ENCODE results near the gene OR10Z1. TPM values are rescaled to one million over a fixed set of nuclear protein-coding genes. Genes with fewer than 3 reads are reported as not detected.

OR10Z1 gene
- total and polyA plus RNA-seq, 2 of the 13 experiments (the other 11 are each of a cell fraction or from before 2014, with no cell fraction given), result not detected

DNA sequence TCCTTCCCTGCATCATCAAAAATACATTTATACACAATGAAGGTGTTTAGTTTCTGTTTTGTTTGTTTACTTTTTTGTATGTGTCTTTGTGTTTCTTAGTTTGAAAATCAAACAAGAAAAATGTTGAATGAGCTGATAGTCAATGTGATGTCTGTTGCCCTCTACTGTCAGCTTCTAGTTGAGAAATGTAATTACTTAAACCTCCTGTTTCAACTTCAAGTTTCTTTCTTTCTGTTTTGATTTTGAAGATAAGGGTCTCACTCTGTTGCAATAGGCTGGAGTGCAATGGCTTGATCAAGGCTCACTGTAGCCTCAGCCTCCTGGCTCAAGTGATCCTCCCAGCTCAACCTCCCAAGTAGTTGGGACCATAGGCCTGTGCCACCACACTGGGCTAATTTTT lies 44.0 kb downstream of the OR10Z1 start (continued):
- TF ChIP-seq, protein P1, sequence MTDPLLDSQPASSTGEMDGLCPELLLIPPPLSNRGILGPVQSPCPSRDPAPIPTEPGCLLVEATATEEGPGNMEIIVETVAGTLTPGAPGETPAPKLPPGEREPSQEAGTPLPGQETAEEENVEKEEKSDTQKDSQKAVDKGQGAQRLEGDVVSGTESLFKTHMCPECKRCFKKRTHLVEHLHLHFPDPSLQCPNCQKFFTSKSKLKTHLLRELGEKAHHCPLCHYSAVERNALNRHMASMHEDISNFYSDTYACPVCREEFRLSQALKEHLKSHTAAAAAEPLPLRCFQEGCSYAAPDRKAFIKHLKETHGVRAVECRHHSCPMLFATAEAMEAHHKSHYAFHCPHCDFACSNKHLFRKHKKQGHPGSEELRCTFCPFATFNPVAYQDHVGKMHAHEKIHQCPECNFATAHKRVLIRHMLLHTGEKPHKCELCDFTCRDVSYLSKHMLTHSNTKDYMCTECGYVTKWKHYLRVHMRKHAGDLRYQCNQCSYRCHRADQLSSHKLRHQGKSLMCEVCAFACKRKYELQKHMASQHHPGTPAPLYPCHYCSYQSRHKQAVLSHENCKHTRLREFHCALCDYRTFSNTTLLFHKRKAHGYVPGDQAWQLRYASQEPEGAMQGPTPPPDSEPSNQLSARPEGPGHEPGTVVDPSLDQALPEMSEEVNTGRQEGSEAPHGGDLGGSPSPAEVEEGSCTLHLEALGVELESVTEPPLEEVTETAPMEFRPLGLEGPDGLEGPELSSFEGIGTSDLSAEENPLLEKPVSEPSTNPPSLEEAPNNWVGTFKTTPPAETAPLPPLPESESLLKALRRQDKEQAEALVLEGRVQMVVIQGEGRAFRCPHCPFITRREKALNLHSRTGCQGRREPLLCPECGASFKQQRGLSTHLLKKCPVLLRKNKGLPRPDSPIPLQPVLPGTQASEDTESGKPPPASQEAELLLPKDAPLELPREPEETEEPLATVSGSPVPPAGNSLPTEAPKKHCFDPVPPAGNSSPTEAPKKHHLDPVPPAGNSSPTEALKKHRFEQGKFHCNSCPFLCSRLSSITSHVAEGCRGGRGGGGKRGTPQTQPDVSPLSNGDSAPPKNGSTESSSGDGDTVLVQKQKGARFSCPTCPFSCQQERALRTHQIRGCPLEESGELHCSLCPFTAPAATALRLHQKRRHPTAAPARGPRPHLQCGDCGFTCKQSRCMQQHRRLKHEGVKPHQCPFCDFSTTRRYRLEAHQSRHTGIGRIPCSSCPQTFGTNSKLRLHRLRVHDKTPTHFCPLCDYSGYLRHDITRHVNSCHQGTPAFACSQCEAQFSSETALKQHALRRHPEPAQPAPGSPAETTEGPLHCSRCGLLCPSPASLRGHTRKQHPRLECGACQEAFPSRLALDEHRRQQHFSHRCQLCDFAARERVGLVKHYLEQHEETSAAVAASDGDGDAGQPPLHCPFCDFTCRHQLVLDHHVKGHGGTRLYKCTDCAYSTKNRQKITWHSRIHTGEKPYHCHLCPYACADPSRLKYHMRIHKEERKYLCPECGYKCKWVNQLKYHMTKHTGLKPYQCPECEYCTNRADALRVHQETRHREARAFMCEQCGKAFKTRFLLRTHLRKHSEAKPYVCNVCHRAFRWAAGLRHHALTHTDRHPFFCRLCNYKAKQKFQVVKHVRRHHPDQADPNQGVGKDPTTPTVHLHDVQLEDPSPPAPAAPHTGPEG (CRISPR knock-in tag; IDR thresholded peaks at IDR 0.05), result no peak
- TF ChIP-seq KDM5A (IDR thresholded peaks at IDR 0.05; ENCODE audit: borderline replicate concordance, low read length) (no peak), PPARG (CRISPR knock-in tag; conservative IDR thresholded peaks at IDR 0.05) (no peak)

DNA sequence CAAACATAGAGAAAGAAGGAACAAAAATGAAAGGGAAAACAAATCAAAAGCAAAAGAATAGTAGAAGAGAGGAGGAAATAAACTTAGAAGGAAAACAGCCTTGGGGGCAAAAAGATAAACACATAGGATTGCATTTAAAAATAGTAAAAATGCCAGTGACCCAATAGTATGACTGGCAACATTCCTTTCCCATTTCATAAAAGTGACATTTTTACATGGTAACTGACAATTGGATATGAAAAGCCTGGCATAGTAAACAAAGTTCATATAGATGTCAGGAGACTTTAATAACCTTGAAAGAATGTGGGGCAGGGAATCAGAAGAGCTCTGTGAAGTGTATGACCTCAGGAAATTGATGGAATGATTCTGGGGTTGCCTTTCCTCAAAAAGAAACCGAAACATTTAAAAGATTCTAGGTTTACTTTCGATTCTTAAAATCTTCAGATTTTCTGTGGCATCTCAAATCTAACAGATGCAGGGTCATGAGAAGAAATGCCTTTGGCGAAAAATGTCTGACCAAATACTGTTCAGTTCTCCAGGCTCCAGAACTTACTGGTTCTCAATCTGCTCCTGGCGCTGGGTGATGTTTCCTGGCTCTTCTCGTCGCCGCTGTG lies 47.8 kb downstream of the OR10Z1 start:
- Histone ChIP-seq H3K4me3 (replicated peaks in 1 of 3; ENCODE audit: insufficient read depth in 1 of 3, low read depth in 2 of 3, low read length in 3 of 3) (no peak overlapping the region), H3K4me1 (ENCODE audit: insufficient read depth, low read length) (no peaks in the 10 kb centered on the region), H3K27me3 (ENCODE audit: control insufficient read depth in 1 of 2, insufficient read depth in 2 of 2, low read length in 2 of 2) (no peaks in the 10 kb centered on the region), H3K79me2 (ENCODE audit: insufficient read depth, low read length) (no peaks in the 10 kb centered on the region), H3K9me3 (ENCODE audit: low read length) (peaks cover 11% of the 10 kb centered on the region; the same call in 1 of the 2 replicates), H3K9ac (ENCODE audit: insufficient read depth, low read depth, low read length) (no peak overlapping the region), H3K27ac (ENCODE audit: extremely low read length, insufficient read depth, low read length) (no peak overlapping the region), H3K4me2 (ENCODE audit: low read depth, low read length) (no peak overlapping the region), H3K36me3 (replicated peaks in 1 of 2; ENCODE audit: control insufficient read depth in 1 of 2, insufficient read depth in 2 of 2, low read length in 2 of 2) (no peaks in the 10 kb centered on the region), H4K20me1 (ENCODE audit: insufficient read depth, low read length) (no peaks in the 10 kb centered on the region), H2AFZ (ENCODE audit: low read length) (no peak overlapping the region)
- CTCF ChIA-PET (ENCODE audit: low intra/inter-chr PET ratio, low total read pairs), result no interaction called here
- FAIRE-seq, result no peak
- ATAC-seq, result no peak
- no TSS peak for BruUV-seq (replicated peaks)
- POLR2A ChIA-PET, result no interaction called here
- no peak for DNase-seq (ENCODE audit: low spot score)
- 2% methylated on average over 3 of the region's 7 CpGs for WGBS (ENCODE audit: low lambda C conversion rate)
- in situ Hi-C loops (cut with HindIII; ENCODE audit: extremely low pct_ligation_motif_present, low pct_unique_long_range_greater_than_20kb), result no loop called here
- intact Hi-C loops (cut with micrococcal nuclease; ENCODE audit: unreplicated experiment), result no loop called here
- TF ChIP-seq STAT5B (CRISPR knock-in tag; IDR thresholded peaks at IDR 0.05) (no peak), FOXJ3 (CRISPR knock-in tag; IDR thresholded peaks at IDR 0.05; ENCODE audit: borderline replicate concordance) (no peak), MYNN (CRISPR knock-in tag; IDR thresholded peaks at IDR 0.05; ENCODE audit: low read depth) (no peak), NCOR1 (IDR thresholded peaks at IDR 0.05; ENCODE audit: borderline replicate concordance, low read length) (no peak)

Measured in HepG2 (cell line).